Measurements from ENCODE around the gene HEMK1.

GRCh38 chr3:50627407-50628051 is 58.2 kb downstream of the HEMK1 start:
- TF ChIP-seq CTCF (IDR thresholded peaks at IDR 0.05), result no peak
- no peak for TF ChIP-seq ZBTB21 (CRISPR knock-in tag; IDR thresholded peaks at IDR 0.05; ENCODE audit: borderline replicate concordance)
- TF ChIP-seq USF1 (CRISPR knock-in tag; IDR thresholded peaks at IDR 0.05), result no peak
- TF ChIP-seq USF2 (CRISPR knock-in tag; IDR thresholded peaks at IDR 0.05), result no peak
- TF ChIP-seq E2F4 (CRISPR knock-in tag; IDR thresholded peaks at IDR 0.05; ENCODE audit: borderline replicate concordance, low read depth), result no peak
